NCI-H82 treated with DMSO at 0.1 percent for 48 hours (cell line): Measurements from ENCODE around the gene PAEP.
"Not testable (repeated sequence)": the region's sequence is repeated elsewhere in the genome, so short reads cannot be mapped to it uniquely, and the experiment has no call there.

ENCODE experiments used
- DNase-seq: peaks from one replicate; lab custom pipeline; 2025; ENCODE audit not compliant: unreplicated experiment; lab: John Stamatoyannopoulos, UW

PAEP gene

DNA sequence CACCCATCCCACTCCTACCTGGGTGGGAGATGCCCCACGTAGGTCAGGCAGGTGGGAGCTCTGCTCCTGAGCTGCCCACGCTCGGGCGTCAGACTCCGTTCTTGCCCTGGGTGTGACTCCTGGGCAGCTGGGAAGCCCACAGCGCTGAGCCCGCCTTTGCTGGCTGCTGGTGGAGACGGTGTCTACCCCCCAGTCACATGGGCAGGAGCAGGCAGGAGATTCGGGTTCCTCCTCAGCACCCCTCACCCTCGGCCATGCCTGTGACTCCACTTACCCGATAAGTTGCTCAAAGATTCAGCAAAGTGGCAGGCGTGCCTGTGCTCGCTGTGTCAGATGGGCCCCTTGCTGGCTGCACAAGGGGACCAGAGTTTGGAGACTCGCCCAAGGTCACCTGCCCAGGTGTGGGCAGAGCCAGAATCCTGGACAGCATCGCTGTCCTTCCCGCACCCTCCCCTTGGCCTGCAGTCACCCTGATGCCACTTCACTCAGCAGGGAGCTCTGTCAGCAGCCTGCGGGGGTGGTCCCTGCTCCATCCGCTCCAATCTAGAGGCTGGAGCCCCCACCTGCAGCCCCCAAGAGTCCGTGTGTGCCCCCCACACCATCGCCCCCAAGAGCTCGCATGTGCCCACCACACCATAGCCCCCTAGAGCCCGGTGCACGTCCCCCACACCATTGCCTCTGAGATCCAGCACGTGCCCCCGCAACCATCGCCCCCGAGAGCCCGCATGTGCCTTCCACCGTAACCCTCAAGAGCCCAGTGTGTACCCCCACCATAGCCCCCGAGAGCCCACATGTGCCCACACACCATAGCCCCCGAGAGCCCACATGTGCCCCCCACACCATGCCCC is 36.1 kb upstream of the PAEP start:
- DNase-seq, result no peak

GRCh38 chr9:135526089-135526729 is 35.3 kb upstream of the PAEP start:
- no peak for DNase-seq

DNA sequence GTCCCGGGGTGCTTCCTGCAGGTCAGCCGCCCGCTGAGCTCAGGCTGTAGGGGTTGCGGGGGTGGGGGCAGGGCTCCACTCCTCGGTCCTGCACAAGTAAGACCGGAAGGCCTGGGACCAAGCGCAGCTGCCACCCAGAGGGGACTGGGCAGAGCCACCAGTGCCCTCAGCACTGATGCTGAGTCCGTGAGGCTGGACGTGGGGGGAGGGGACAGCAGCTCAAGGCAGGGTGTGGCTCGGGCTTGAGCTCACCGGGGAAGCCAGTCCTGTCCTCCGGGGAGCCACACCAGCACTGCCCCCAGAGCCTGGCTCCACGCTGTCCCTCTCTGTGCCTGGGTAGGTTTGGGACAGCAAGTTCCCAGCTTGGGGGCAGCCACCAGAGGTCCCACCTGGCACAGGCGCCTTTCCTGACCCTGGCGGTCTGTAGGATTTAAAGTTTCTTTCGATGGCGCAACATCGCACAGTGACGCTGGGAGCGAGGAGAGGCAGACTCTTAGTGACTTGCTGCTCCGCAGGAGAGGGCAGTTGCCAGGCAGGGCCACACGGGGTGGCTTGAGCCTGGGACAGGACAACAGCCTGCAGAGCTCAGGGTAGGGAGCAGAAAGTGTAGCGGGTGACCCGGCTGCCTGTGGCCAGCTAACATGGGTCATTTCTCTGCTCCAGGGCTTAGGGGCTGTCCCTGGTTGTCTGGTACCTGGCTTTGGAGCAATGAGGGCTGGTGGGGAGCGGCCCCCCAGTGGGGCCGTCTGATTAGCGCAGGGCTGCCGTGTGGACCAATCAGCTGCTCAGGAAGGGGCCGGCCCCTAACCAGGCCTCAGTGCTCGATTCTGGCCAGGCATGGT is 34.6 kb upstream of the PAEP start:
- no peak for DNase-seq

GRCh38 chr9:135528842-135529435 is 32.6 kb upstream of the PAEP start:
- not testable (repeated sequence) for DNase-seq

GRCh38 chr9:135530146-135530545 is 31.4 kb upstream of the PAEP start:
- DNase-seq, result no peak

DNA sequence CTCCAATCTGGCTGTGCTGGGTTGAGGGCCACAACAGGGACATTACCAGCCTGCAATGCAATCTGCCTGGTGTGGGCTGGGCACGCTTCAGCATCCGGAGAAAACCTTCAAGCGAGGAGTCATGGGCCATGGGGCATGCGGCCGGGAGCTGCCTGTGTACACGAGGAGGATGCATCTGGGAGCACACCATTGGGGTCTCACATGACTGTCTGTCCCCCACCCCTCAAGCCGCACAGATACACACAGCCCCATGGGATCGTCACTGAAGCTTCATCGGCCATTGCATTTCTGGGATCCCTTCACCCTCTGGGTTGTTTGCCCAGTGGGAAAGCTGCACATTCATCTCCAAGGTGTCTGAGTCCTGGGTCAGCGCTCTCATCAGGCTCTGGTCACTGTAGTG is 30.5 kb upstream of the PAEP start:
- DNase-seq, result no peak

DNA sequence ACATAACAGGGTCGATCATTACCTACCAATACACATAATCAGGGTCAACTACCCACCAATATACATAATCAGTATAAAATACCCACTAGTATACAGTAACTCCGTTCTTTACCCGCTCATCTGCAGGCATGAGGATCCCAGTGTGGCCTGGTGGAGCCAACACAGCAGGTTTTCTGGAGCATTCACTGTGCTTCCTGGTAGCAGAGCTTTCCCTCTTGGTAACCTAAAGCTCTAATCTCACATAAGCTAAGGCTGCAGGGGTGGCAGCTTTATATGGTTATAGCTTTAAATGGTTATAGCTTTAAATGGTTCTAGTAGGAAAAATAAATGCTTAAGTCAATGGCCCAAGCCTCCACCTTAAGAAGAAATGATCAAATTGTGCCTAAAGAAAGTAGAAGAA is 28.4 kb upstream of the PAEP start:
- no peak for DNase-seq

- DNase-seq, result no peak
These were observed 27.9 kb upstream of the PAEP start for GRCh38 chr9:135533674-135534073.

GRCh38 chr9:135534192-135534711 is 27.3 kb upstream of the PAEP start:
- DNase-seq, result not testable (repeated sequence)

- DNase-seq, result not testable (repeated sequence)
These were observed 26.7 kb upstream of the PAEP start for GRCh38 chr9:135534826-135535225.

DNA sequence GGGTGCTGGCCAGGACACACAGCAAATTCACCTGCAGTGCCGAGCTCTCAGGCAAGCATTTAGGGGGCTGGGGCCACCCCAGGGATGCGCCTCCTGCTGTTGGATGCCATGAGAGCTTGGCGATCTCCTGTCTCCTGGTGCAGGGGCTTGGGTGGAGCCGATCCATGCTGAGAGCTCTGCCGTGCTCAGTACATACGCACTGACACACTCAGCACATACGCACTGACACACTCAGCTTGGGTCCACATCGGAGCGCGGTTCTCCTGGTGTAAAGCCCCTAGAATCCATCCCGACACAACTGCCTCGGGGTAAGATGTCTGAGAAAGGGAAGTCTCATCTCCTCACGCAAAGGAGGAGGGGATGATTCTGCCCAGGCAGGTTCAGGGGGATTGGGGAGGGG is 25.9 kb upstream of the PAEP start:
- not testable (repeated sequence) for DNase-seq

GRCh38 chr9:135536216-135536615 is 25.3 kb upstream of the PAEP start:
- DNase-seq, result no peak

DNA sequence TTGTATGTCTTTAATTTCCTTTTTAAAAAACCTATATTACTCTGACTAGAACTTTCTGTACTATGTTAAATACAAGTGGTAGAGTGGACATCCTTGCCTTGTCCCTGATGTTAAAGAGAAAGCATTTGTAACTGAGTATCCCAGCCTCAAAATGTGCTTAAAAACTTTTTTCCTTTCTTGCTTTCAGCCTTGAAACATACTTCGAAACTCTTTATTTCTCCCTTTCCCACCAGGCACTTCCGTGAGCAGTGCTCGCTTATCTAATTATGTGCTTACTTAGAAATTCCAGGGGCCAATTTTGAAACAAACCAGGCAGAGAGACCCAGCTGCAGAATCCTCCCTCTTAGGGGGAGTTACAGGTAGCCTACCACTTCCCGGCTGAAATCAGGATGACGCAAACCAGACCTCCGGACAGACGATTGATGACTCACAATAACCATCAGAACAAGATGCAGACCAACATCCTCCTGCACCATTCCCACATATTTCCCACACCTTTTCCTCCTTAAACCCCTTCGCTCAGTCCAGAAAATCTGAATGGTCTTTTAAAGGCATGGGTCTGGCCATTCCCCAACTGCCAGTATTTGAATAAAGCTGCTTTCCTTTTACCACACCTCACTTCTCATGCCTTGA is 18.2 kb upstream of the PAEP start:
- DNase-seq, result not testable (repeated sequence)

GRCh38 chr9:135544981-135545635 is 16.4 kb upstream of the PAEP start:
- no peak for DNase-seq

DNA sequence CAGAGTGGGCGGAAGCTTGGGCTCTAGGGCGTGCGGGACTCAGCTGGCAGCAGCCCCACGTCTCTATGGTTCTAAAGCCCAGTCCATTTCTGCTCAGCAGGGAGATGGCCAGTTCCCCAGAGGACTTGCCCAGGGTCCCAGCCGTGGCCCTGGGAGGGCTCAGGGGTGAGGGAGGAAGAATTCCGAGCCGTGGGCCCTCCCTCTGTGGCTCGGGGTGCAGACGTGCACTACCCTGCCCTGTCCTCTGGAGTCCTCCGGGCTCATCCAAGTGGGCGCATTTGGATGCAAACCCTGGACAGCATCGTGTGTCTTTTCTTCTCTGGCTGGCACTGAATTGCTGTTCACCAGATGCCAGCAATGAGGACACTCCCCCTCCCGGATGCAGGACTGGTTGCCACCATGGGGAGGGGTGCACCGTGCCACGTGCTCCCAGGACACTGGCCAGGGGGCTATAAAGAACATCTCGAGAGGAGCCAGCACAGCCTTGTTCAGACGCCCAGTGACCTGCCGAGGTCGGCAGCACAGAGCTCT is 15.8 kb upstream of the PAEP start, which contains the start of gene OBP2A:
Gene OBP2A (plus strand): TSS at position 481 of the 531 bp plus-strand sequence. CDS start 55 bp downstream, outside the sequence.
- DNase-seq, result not testable (repeated sequence)

DNA sequence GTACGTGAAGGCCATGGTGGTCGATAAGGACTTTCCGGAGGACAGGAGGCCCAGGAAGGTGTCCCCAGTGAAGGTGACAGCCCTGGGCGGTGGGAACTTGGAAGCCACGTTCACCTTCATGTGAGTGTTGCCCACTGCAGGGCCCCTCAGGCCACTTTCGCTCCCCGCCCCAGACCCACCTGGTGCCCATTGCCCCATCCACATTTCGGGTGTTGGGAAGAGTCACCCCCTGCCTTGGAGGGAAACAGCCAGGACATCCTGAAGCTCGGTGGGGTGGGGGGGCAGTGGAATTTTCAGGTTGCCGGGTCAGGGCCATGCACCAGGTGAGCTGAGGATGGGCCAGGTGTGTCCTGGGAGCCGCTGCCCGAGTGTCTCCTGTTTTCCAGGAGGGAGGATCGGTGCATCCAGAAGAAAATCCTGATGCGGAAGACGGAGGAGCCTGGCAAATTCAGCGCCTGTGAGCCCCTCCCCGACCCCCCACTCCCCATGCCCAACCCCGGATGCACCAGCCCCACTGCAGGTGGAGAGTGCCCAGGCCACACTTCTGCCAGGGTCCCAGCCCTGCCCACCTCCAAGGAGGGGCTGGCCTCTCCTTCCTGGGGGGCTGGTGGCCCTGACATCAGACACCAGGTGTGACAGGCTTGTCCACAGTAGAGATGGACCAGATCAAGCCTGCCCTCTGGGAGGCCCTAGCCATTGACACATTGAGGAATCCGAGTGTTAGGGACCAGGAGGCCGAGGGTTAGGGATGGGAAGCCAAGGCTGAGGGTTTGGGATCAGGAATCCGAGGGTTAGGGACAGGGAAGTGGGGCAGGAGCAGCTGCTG is 14.6 kb upstream of the PAEP start:
- DNase-seq, result not testable (repeated sequence)

DNA sequence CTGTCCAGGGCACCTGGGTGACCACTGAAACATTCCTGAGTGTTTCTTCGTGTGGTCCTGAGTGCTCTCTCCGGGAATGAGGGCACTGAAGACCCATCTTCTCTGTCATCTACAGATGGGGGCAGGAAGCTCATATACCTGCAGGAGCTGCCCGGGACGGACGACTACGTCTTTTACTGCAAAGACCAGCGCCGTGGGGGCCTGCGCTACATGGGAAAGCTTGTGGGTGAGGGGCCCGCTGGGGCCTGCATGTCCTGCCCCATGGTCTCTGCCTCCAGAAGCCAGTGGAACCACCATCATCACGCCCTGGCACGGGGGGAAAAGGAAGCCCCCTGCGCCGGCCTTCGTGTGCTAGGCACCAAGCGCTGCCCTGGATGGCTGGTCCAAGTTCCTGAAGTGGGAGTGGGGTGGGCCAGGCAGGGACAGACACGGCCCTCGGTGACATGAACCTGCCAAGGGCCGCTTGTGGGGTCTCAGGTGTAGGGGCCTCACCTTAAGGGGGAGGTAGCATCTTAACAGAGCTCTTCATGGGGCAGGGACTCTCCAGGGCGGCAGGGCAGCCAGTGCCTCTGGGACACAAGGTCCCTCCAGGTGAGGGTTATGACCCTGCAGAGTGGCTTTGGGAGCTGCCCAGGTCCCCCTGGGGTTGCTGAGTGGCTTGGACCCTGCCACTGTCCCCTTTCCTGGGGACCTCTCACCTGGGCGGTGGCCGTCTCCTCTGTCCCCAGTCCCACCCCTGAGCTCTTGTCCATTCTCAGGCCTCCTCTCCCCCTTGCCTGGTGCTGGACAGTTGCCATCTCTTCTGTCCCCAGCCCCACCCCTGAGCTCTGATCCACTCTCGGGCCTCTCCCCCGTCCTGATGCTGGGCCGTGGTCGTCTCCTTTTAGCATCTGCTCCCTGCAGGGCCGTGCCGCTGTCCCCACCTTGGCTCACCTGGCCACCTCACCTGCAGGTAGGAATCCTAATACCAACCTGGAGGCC is 13.5 kb upstream of the PAEP start:
- DNase-seq, result no peak
